Esophagus squamous epithelium (tissue), 5 donors: Measurements from ENCODE around the gene GRIN2C. TPM values are rescaled to one million over a fixed set of nuclear protein-coding genes. Genes with fewer than 3 reads are reported as not detected.

Experiments
- DNase-seq: peaks from one replicate; lab custom pipeline; 2025; lab: John Stamatoyannopoulos, UW
- H3K27ac ChIP-seq, 4 donors: fragments of 200-600 bp; sonication (generic); one replicate each; pipeline ENCODE4 v1.5.1; 2016 to 2019; ENCODE audit warnings: mild to moderate bottlenecking in 1 of 4
- H3K27me3 ChIP-seq, 4 donors: fragments of 200-600 bp; sonication (generic); 1 replicate in 3 of 4; 2 replicates in 1 of 4; pipeline versions ENCODE4 v1.5.1 to v1.6.0; 2017 to 2021; ENCODE audit warnings: antibody characterized with exemption in 1 of 4
- H3K36me3 ChIP-seq, 3 donors: fragments of 200-600 bp; sonication (generic); one replicate each; pipeline ENCODE4 v1.5.1; 2016 to 2019
- H3K4me1 ChIP-seq, 3 donors: fragments of 200-600 bp; sonication (generic); one replicate each; pipeline ENCODE4 v1.5.1; 2017 to 2019
- H3K4me3 ChIP-seq, 4 donors: fragments of 200-600 bp; sonication (generic); 1 replicate in 3 of 4; 2 replicates in 1 of 4; pipeline ENCODE4 v1.5.1; 2016 to 2019; ENCODE audit warnings: mild to moderate bottlenecking in 2 of 4, moderate library complexity in 1 of 4
- H3K9me3 ChIP-seq, 3 donors: fragments of 200-600 bp; sonication (generic); one replicate each; pipeline ENCODE4 v1.5.1; 2016 to 2019
- POLR2A ChIP-seq, 4 donors: fragments of 450-650 bp; IDR thresholded peaks; one replicate each; pipeline ENCODE4 v1.6.1; 2017; ENCODE audit warnings: antibody characterized with exemption in 4 of 4, mild to moderate bottlenecking in 4 of 4, moderate library complexity in 3 of 4
- WGBS, 2 donors: methylation state at CpG; one replicate each; pipeline ENCODE4 v1.1.5; 2018; 5-methylcytosine and 5-hydroxymethylcytosine counted together
- intact Hi-C: fragments of 100-400 bp; cut with DNase I; formaldehyde crosslinking; loops from one replicate; pipeline ENCODE4 v1.15.0; 2022
- total RNA-seq, 4 donors: library from RNA; depleted of rRNA; stranded (reverse); fragments of >200 nt; gene quantifications; one replicate each; pipeline ENCODE4 v1.1.0, GENCODE V29; 2016
- TF ChIP-seq, protein P1 (sequence below), 6 experiments: fragments of 450-650 bp in 4 of 6; fragments of 200-600 bp in 2 of 6; sonication (generic) in 2 of 6; IDR thresholded peaks; one replicate each; pipeline ENCODE4 v1.5.1; 2016 to 2019; ENCODE audit warnings: antibody characterized with exemption in 6 of 6, mild to moderate bottlenecking in 4 of 6, moderate library complexity in 4 of 6
- donor health status: DM: yes; HTN: yes; CAD: no.

Gene GRIN2C
- total RNA-seq, 4 donors from 2014 or later, result 0.13 to 4.6 (median 0.19) TPM; not detected in 1

DNA sequence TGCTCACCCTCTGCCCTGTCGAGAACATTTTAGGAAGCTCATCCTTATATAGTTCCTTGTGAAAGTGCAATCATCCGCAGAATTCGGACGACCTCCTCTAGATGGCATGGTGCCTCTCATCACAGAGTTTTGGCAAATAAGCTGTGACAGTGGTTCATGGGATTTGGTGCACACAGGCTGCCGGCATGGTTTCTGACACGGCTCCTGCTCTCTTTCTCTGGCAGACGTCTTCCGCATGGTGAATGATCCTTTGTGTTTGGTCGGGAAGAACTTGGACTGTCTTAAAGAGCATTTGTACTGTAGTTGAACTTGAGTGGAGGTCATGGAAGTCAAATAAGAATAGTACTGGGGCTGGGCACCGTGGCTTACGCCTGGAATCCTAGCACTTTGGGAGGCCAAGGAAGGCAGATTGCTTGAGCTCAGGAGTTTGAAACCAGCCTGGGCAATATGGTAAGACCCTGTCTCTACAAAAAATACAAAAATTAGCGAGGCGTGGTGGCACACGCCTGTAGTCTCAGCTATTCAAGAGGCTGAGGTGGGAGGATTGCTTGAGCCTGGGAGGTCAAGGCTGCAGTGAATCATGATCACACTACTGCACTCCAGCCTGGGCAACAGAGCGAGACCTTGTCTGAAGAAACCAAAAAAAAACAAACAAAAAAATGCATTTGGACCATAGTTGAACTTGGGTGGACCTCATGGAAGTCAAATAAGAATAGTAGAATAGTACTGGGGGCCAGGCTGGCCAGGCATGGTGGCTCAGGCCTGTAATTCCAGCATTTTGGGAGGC is 48.8 kb downstream of the GRIN2C start:
- Histone ChIP-seq H3K36me3 (peaks cover 0 to 33% (median 0%) of the 10 kb centered on the region in 3 donors), H3K27me3 (no peaks in the 10 kb centered on the region), H3K27ac (no peak overlapping the region), H3K9me3 (no peaks in the 10 kb centered on the region), H3K4me3 (no peak overlapping the region), H3K4me1 (peaks cover 0 to 3% (median 0%) of the 10 kb centered on the region in 3 donors)
- WGBS, 2 donors, result 85 to 95% methylated on average over 11 to 12 of the region's 15 CpGs
- DNase-seq, result no peak
- intact Hi-C loops, result no loop called here
- TF ChIP-seq, protein P1, sequence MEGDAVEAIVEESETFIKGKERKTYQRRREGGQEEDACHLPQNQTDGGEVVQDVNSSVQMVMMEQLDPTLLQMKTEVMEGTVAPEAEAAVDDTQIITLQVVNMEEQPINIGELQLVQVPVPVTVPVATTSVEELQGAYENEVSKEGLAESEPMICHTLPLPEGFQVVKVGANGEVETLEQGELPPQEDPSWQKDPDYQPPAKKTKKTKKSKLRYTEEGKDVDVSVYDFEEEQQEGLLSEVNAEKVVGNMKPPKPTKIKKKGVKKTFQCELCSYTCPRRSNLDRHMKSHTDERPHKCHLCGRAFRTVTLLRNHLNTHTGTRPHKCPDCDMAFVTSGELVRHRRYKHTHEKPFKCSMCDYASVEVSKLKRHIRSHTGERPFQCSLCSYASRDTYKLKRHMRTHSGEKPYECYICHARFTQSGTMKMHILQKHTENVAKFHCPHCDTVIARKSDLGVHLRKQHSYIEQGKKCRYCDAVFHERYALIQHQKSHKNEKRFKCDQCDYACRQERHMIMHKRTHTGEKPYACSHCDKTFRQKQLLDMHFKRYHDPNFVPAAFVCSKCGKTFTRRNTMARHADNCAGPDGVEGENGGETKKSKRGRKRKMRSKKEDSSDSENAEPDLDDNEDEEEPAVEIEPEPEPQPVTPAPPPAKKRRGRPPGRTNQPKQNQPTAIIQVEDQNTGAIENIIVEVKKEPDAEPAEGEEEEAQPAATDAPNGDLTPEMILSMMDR (IDR thresholded peaks at IDR 0.05), result no peak
- TF ChIP-seq POLR2A (IDR thresholded peaks at IDR 0.05), result no peak

DNA sequence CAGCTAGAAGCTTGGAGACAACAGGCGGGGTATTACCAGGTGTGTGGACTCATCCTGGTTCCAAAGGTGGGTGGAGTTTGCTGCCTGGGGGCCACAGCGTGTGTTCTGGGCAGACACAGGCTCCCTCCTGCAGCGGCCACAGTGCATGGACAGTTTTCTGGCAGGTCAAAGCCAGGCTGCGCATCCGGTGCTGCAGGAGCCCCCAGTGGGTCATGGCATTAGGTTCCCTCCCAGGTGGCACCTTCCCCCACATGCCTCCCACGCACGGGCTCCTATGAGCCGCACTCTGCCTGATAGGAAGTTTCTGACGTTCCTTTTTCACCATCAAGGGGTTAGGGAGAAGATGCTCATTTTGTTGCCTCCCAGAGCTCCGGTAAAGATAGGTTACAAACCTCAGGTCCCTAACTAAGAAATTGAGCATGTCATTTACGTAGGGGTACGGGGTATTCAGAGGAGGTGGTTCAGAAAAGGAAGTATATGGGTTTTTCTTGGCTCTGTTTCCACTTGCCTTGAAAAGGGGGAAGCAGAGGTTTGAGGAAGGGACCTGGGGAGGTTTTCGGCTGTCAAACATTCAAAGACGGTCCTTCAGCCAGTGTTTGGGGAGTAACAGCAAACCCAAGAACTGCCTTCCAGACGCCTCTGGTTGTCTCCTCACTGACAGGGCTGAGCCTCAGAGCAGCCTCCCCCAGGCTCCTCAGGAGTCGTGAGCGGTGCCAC is 50.8 kb downstream of the GRIN2C start:
- H3K27me3 ChIP-seq, result no peaks in the 10 kb centered on the region
- H3K27ac ChIP-seq, result no peak overlapping the region
- TF ChIP-seq POLR2A (IDR thresholded peaks at IDR 0.05), result no peak
- TF ChIP-seq, protein P1 (IDR thresholded peaks at IDR 0.05), result no peak
- H3K4me3 ChIP-seq, result no peak overlapping the region
- no peak for DNase-seq
- no peaks in the 10 kb centered on the region for H3K9me3 ChIP-seq
- peaks cover 0 to 3% (median 0%) of the 10 kb centered on the region in 3 donors for H3K4me1 ChIP-seq
- intact Hi-C loops, result no loop called here
- peaks cover 0 to 53% (median 0%) of the 10 kb centered on the region in 3 donors for H3K36me3 ChIP-seq
- WGBS, 2 donors, result 81 to 92% methylated on average over 9 to 10 of the region's 17 CpGs

DNA sequence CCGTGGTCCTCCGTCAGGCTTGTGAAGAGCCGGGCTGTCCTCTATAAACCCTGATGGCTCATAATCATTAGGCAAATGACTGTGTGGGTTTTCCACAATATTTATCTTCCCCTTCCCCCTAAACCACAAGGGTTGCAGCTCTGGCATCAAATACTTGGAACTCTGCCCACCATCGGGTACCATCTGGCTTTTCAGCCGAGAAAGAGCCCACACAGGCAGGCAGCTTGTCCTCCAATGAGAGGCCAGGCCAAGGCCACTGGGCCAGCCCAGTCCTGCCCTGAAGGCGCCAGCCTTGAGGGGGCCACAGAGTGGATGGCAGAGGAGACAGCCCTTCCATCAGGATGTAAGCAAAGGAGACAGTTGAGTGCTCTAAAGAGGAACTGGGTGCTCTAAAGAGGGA is 51.8 kb downstream of the GRIN2C start:
- no peak overlapping the region for H3K27ac ChIP-seq
- H3K27me3 ChIP-seq, result no peaks in the 10 kb centered on the region
- WGBS, 2 donors, result 57 to 100% methylated on average over 2 to 6 of the region's 6 CpGs
- DNase-seq, result no peak
- peaks cover 0 to 55% (median 0%) of the 10 kb centered on the region in 3 donors for H3K36me3 ChIP-seq
- no peak for TF ChIP-seq POLR2A (IDR thresholded peaks at IDR 0.05)
- TF ChIP-seq, protein P1 (IDR thresholded peaks at IDR 0.05), result no peak
- no peaks in the 10 kb centered on the region for H3K9me3 ChIP-seq
- H3K4me3 ChIP-seq, result no peak overlapping the region
- intact Hi-C loops, result no loop called here
- H3K4me1 ChIP-seq, result peaks cover 0 to 3% (median 0%) of the 10 kb centered on the region in 3 donors

DNA sequence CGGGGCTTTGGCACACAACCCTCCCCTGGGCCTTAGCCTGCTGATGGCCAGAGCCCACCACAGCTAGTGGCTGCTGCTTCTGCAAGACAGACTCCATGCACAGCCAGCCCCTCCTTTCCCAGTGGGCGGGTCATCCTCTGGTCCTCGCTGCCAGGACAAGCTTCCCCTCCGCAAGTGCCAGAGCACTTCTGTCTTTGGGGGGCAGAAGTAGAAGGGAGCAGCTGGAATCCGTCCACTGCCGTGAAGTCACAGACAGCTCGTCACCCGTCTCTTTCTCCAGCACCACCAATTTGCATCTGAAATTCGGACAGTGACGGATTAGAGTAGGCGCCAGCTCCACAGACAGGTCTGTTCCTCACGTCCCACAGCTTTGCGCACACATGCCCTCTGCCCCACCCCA is 52.2 kb downstream of the GRIN2C start:
- Histone ChIP-seq H3K36me3 (peaks cover 0 to 57% (median 0%) of the 10 kb centered on the region in 3 donors), H3K27ac (no peak overlapping the region), H3K27me3 (no peaks in the 10 kb centered on the region), H3K9me3 (no peaks in the 10 kb centered on the region), H3K4me3 (no peak overlapping the region), H3K4me1 (peaks cover 0 to 1% (median 0%) of the 10 kb centered on the region in 3 donors)
- 84 to 94% methylated on average over 9 to 11 of the region's 13 CpGs for WGBS, 2 donors
- TF ChIP-seq, protein P1 (IDR thresholded peaks at IDR 0.05), result no peak
- no peak for TF ChIP-seq POLR2A (IDR thresholded peaks at IDR 0.05)
- no peak for DNase-seq
- intact Hi-C loops, result no loop called here

DNA sequence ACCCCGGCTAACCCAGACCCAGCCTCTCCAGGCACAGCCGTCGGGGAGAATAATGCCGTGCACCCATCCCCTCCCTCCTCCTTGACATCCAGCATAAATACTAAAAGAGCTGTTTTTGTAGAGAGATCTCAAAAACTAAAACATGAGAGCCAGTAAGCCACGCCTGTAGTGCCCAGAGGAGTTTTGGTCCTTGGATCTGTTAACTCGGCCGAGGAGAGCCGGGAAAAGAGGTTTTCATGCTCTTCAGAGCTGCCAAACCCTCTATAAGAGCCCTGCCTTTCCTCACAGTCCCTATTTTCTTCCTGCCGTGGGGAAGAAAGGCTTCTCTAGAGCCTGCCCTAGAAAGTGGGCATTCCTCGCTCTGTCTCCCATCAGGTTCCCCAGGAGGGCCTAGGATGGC is 53.4 kb downstream of the GRIN2C start:
- Histone ChIP-seq H3K27me3 (no peaks in the 10 kb centered on the region), H3K4me3 (no peak overlapping the region), H3K27ac (no peak overlapping the region), H3K9me3 (no peaks in the 10 kb centered on the region), H3K36me3 (peaks cover 0 to 67% (median 0%) of the 10 kb centered on the region in 3 donors), H3K4me1 (no peaks in the 10 kb centered on the region)
- DNase-seq, result no peak
- no peak for TF ChIP-seq POLR2A (IDR thresholded peaks at IDR 0.05)
- TF ChIP-seq, protein P1 (IDR thresholded peaks at IDR 0.05), result no peak
- WGBS, 2 donors, result 89 to 98% methylated on average over 6 to 10 of the region's 10 CpGs
- intact Hi-C loops, result no loop called here
